IMR-90 (cell line): ENCODE measurements around the gene COL4A2. TPM values are rescaled to one million over a fixed set of nuclear protein-coding genes. Genes with fewer than 3 reads are reported as not detected.
A peak's percentile ranks its signal among the peaks of the same experiment; 100 is the strongest.

ENCODE experiments used
- ATAC-seq: fragments of 200-7000 bp; cut with Tn5 transposase; 2 replicates; pipeline ENCODE4 v1.9.1; 2020; ENCODE audit warnings: low read depth, mild to moderate bottlenecking, moderate library complexity
- BruUV-seq: library from RNA; stranded (reverse); fragments of 400-500 nt; replicated peaks from 2 replicates; lab custom pipeline; 2021; lab: Mats Ljungman, UMichigan
- CTCF ChIA-PET: fragments of 300-600 bp; formaldehyde crosslinking; extraction: SDS; loops from one replicate; lab custom pipeline; 2021; ENCODE audit warnings: antibody characterized with exemption; lab: Yijun Ruan, JAX
- POLR2A ChIA-PET: fragments of 300-600 bp; sonication (Branson Sonifier 250); formaldehyde crosslinking; loops from one replicate; lab custom pipeline; 2022; ENCODE audit warnings: antibody characterized with exemption; ENCODE audit not compliant: unreplicated experiment; lab: Charles Lee
- DNase-seq: peaks from one replicate; pipeline ENCODE4 v3.0.0; 2013
- H2AFZ ChIP-seq: replicated peaks from 2 replicates; pipeline ENCODE3; 2013; ENCODE audit warnings: low read length, mild to moderate bottlenecking; ENCODE audit not compliant: poor library complexity
- H2AK5ac ChIP-seq: 2 replicates; pipeline ENCODE4 v1.6.1; 2013; ENCODE audit warnings: low read depth, low read length, inconsistent platforms
- H2AK9ac ChIP-seq: replicated peaks from 2 replicates; pipeline ENCODE3; 2013; ENCODE audit warnings: mild to moderate bottlenecking, low read depth, low read length, moderate library complexity; ENCODE audit not compliant: poor library complexity
- H2BK120ac ChIP-seq: 2 replicates; pipeline ENCODE4 v1.6.1; 2013; ENCODE audit warnings: low read depth, low read length, inconsistent platforms
- H2BK15ac ChIP-seq: 3 replicates; pipeline ENCODE4 v1.6.1; 2013; ENCODE audit warnings: low read depth, low read length, inconsistent platforms
- H2BK20ac ChIP-seq: 2 replicates; pipeline ENCODE4 v1.6.1; 2013; ENCODE audit warnings: low read depth, mild to moderate bottlenecking, inconsistent platforms, low read length, moderate library complexity
- H2BK5ac ChIP-seq: 2 replicates; pipeline ENCODE4 v1.6.1; 2013; ENCODE audit warnings: mild to moderate bottlenecking, low read depth, low read length, inconsistent platforms; ENCODE audit not compliant: poor library complexity, severe bottlenecking
- H3K14ac ChIP-seq: replicated peaks from 2 replicates; pipeline ENCODE4 v1.6.1; 2013; ENCODE audit warnings: low read depth, low read length, inconsistent platforms
- H3K18ac ChIP-seq: 2 replicates; pipeline ENCODE4 v1.6.1; 2013; ENCODE audit warnings: low read depth, low read length, control low read depth
- H3K23ac ChIP-seq: 2 replicates; pipeline ENCODE4 v1.6.1; 2013; ENCODE audit warnings: low read depth, low read length, inconsistent platforms
- H3K27ac ChIP-seq: 2 replicates; pipeline ENCODE4 v1.5.1; 2013; ENCODE audit warnings: mild to moderate bottlenecking, control low read depth, low read length; ENCODE audit not compliant: insufficient read depth
- H3K27me3 ChIP-seq: 2 replicates; pipeline ENCODE4 v1.6.1; 2013; ENCODE audit warnings: low read length; ENCODE audit not compliant: control insufficient read depth, insufficient read depth
- H3K36me3 ChIP-seq: 2 replicates; pipeline ENCODE4 v1.6.1; 2013; ENCODE audit warnings: low read length, mixed read lengths; ENCODE audit not compliant: control insufficient read depth, insufficient read depth
- H3K4ac ChIP-seq: 2 replicates; pipeline ENCODE4 v1.6.1; 2013; ENCODE audit warnings: low read depth, low read length, inconsistent platforms
- H3K4me1 ChIP-seq: 2 replicates; pipeline ENCODE4 v1.6.1; 2013; ENCODE audit warnings: low read length, mixed read lengths; ENCODE audit not compliant: control insufficient read depth, insufficient read depth
- H3K4me2 ChIP-seq: 2 replicates; pipeline ENCODE4 v1.6.1; 2013; ENCODE audit warnings: low read depth, mild to moderate bottlenecking, control low read depth, low read length, moderate library complexity
- H3K4me3 ChIP-seq: 2 replicates; pipeline ENCODE4 v1.5.1; 2013; ENCODE audit warnings: low read depth, mild to moderate bottlenecking, control low read depth, low read length, moderate library complexity; ENCODE audit not compliant: insufficient read depth
- H3K56ac ChIP-seq: 2 replicates; pipeline ENCODE4 v1.6.1; 2013; ENCODE audit warnings: low read length, inconsistent platforms; ENCODE audit not compliant: insufficient read depth; ENCODE audit errors: extremely low read depth
- H3K79me1 ChIP-seq, 2 experiments: 2 replicates each; pipeline ENCODE4 v1.6.1; 2013; ENCODE audit warnings: low read length in 2 of 2, inconsistent platforms in 1 of 2, low read depth in 1 of 2
- H3K9ac ChIP-seq: 2 replicates; pipeline ENCODE4 v1.6.1; 2013; ENCODE audit warnings: low read depth, low read length, control low read depth
- H3K9me1 ChIP-seq: 2 replicates; pipeline ENCODE4 v1.6.1; 2013; ENCODE audit warnings: low read length, inconsistent platforms; ENCODE audit not compliant: insufficient read depth
- H3K9me3 ChIP-seq: 2 replicates; pipeline ENCODE4 v1.6.1; 2013; ENCODE audit warnings: low read length; ENCODE audit not compliant: control insufficient read depth, insufficient read depth
- H4K20me1 ChIP-seq: 2 replicates; pipeline ENCODE4 v1.6.1; 2013; ENCODE audit warnings: low read length, inconsistent platforms; ENCODE audit not compliant: insufficient read depth
- H4K5ac ChIP-seq: 2 replicates; pipeline ENCODE4 v1.6.1; 2013; ENCODE audit warnings: mild to moderate bottlenecking, low read depth, low read length, control low read depth
- H4K8ac ChIP-seq, 2 experiments: 2 replicates each; pipeline ENCODE4 v1.6.1; 2013; ENCODE audit warnings: low read depth in 2 of 2, low read length in 2 of 2, control low read depth in 1 of 2, inconsistent platforms in 1 of 2
- H4K91ac ChIP-seq: 2 replicates; pipeline ENCODE4 v1.6.1; 2013; ENCODE audit warnings: low read depth, low read length, inconsistent platforms; ENCODE audit not compliant: insufficient read depth
- BHLHE40 ChIP-seq: fragments of 150-350 bp; IDR thresholded peaks from 2 replicates; pipeline ENCODE4 v1.6.1; 2016; ENCODE audit warnings: mild to moderate bottlenecking, low read depth, low read length
- CEBPB ChIP-seq: IDR thresholded peaks from 2 replicates; pipeline ENCODE4 v1.6.1; 2012; ENCODE audit warnings: low read depth, low read length, improper control_type of control experiment
- CHD1 ChIP-seq: IDR thresholded peaks from 2 replicates; pipeline ENCODE4 v1.6.1; 2012; ENCODE audit warnings: low read depth, low read length, improper control_type of control experiment
- MAZ ChIP-seq: IDR thresholded peaks from 2 replicates; pipeline ENCODE4 v1.6.1; 2012; ENCODE audit warnings: low read depth, mild to moderate bottlenecking, low read length, improper control_type of control experiment, moderate library complexity, borderline replicate concordance
- MXI1 ChIP-seq: IDR thresholded peaks from 2 replicates; pipeline ENCODE4 v1.6.1; 2012; ENCODE audit warnings: low read depth, mild to moderate bottlenecking, low read length, moderate library complexity, borderline replicate concordance
- NFE2L2 ChIP-seq: fragments of 150-350 bp; IDR thresholded peaks from 2 replicates; pipeline ENCODE4 v1.6.1; 2016; ENCODE audit warnings: low read depth, mild to moderate bottlenecking, low read length
- POLR2A ChIP-seq: IDR thresholded peaks from 2 replicates; pipeline ENCODE4 v1.6.1; 2012; ENCODE audit warnings: mild to moderate bottlenecking, low read depth, low read length
- RAD21 ChIP-seq: IDR thresholded peaks from 2 replicates; pipeline ENCODE4 v1.6.1; 2012; ENCODE audit warnings: low read length, improper control_type of control experiment
- RCOR1 ChIP-seq: IDR thresholded peaks from 2 replicates; pipeline ENCODE4 v1.6.1; 2012; ENCODE audit warnings: mild to moderate bottlenecking, low read length, improper control_type of control experiment; ENCODE audit not compliant: insufficient replicate concordance
- RFX5 ChIP-seq: IDR thresholded peaks from 2 replicates; pipeline ENCODE4 v1.8.0; 2012; ENCODE audit warnings: low read depth, mild to moderate bottlenecking, low read length, moderate library complexity
- SMC3 ChIP-seq: fragments of 150-350 bp; IDR thresholded peaks from 2 replicates; pipeline ENCODE4 v1.6.1; 2016; ENCODE audit warnings: low read depth, mild to moderate bottlenecking, antibody characterized with exemption, low read length, moderate library complexity
- USF2 ChIP-seq: fragments of 150-350 bp; IDR thresholded peaks from 2 replicates; pipeline ENCODE4 v1.6.1; 2017; ENCODE audit warnings: mild to moderate bottlenecking, antibody characterized with exemption, low read length, low read depth
- WGBS, 2 experiments: methylation state at CpG; one replicate each; pipeline versions ENCODE4 v1.1.5 to v1.1.7; 2013; ENCODE audit warnings: missing lambda C conversion rate in 2 of 2; ENCODE audit not compliant: insufficient read length in 1 of 2; ENCODE audit errors: extremely low coverage in 2 of 2; 5-methylcytosine and 5-hydroxymethylcytosine counted together
- dilution Hi-C: fragments of 300-500 bp; cut with HindIII; formaldehyde crosslinking; loops from one replicate; pipeline ENCODE4 v1.14.3; 2018; ENCODE audit warnings: low sequenced_read_pairs; ENCODE audit not compliant: unreplicated experiment
- in situ Hi-C: fragments of 300-500 bp; cut with MboI; formaldehyde crosslinking; loops from 3 replicates; pipeline ENCODE4 v1.14.3; 2019; ENCODE audit warnings: low sequenced_read_pairs, inconsistent platforms, mixed read lengths
- intact Hi-C: fragments of 100-400 bp; cut with micrococcal nuclease; formaldehyde crosslinking; loops from 2 replicates; pipeline ENCODE4 v1.10.0; 2022
- polyA plus RNA-seq, 3 experiments: library from polyadenylated mRNA; depleted of rRNA; stranded (reverse); fragments of >200 nt; gene quantifications; 2 replicates each; pipeline ENCODE4 v1.2.3, GENCODE V29; 2012; ENCODE audit warnings: low replicate concordance in 1 of 3
- total RNA-seq: library from RNA; depleted of rRNA; stranded (reverse); fragments of >200 nt; gene quantifications from 2 replicates; pipeline ENCODE4 v1.2.3, GENCODE V29; 2012

The COL4A2 gene
- total and polyA plus RNA-seq, 2 of the 4 experiments (the other 2 are of a cell fraction): 90.7 to 457 TPM

GRCh38 chr13:110261166-110262081 lies 45.7 kb upstream of the COL4A2 start:
- Histone ChIP-seq H2BK5ac (peak overlapping the region; percentile 16), H3K79me1 (peaks cover 33 to 85% of the 10 kb centered on the region in 2 experiments), H3K9ac (no peak overlapping the region), H4K5ac (no peak overlapping the region), H3K18ac (0 out of 2 replicates have a peak overlapping the region, but pooled peaks have one; percentile 5), H2BK20ac (no peak overlapping the region; the same call in 1 of the 2 replicates), H3K4me1 (peaks cover 45% of the 10 kb centered on the region), H3K4me2 (no peak overlapping the region), H3K23ac (peak overlapping the region; percentile 38; the same call in 1 of the 2 replicates), H3K4ac (no peak overlapping the region), H4K20me1 (peaks cover 69% of the 10 kb centered on the region), H2BK15ac (no peak overlapping the region), H2AK5ac (no peak overlapping the region; the same call in 1 of the 2 replicates), H3K4me3 (no peak overlapping the region), H3K9me3 (no peaks in the 10 kb centered on the region), H2BK120ac (no peak overlapping the region; the same call in 1 of the 2 replicates), H3K36me3 (peaks cover 20% of the 10 kb centered on the region), H3K56ac (no peak overlapping the region), H2AK9ac (no peak overlapping the region), H3K27me3 (no peaks in the 10 kb centered on the region), H2AFZ (no peak overlapping the region), H3K27ac (no peak overlapping the region), H4K8ac (peak overlapping the region in 1 of 2 experiments; percentile 7; a peak in 1 of 4 replicates), H3K9me1 (peaks cover 54% of the 10 kb centered on the region), H4K91ac (no peak overlapping the region), H3K14ac (no peak overlapping the region; the same call in 1 of the 2 replicates)
- dilution Hi-C loops (no loop called here), in situ Hi-C loops (no loop called here), intact Hi-C loops (no loop called here)
- ChIA-PET CTCF (interaction anchor here (0.6 kb wide), 1 partner anchor 149 kb away, joined by 3 read pairs; no protein-coding TSS in a partner anchor), POLR2A (no interaction called here)
- no peak for TF ChIP-seq USF2
- TF ChIP-seq BHLHE40: no peak
- TF ChIP-seq CHD1: no peak
- no peak for TF ChIP-seq RFX5
- no peak for TF ChIP-seq SMC3
- no peak for TF ChIP-seq RCOR1
- no peak for TF ChIP-seq MXI1
- no peak for TF ChIP-seq MAZ
- no peak for TF ChIP-seq RAD21
- no peak for TF ChIP-seq NFE2L2
- TF ChIP-seq POLR2A: no peak
- no peak for TF ChIP-seq CEBPB
- 93% methylated on average over 8 of the region's 19 CpGs; no CpG with 5 or more reads in 1 of the 2 experiments for WGBS, 2 experiments
- no TSS peak for BruUV-seq
- DNase-seq (no peak), ATAC-seq (no peak)
